ENCODE data around the gene MAN1C1.

DNA sequence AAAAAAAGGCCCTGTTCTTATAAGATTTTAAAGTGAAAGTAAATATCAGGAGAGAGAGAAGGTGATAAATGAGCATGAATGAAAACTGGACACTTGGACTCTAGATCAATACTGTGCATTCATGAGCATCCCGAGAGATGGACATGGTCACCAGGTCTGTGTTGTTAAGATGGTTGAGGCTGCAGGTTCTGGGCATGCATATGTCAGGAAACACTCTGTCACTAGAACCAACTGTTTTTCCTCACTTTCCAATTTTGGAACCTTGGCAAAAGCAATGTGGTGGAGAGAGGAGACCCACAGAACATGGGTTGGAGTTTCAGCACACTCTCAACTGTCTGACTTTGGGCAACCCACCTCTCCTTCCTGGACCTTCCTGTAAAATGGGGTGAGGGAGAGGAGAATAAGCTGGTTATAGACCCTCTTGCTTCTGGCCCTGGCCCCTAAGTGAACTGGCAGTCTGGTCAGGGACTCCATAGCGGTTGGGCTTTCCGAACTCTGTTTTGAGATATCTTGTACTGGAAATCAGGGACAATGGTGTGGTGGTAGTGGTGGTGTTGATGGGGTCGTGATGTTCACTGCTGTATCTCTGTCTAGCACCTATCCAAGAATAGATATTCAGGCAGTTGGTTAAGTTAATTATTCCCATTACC, 4.2 kb downstream of the MAN1C1 start:
- TF ChIP-seq, protein P1, sequence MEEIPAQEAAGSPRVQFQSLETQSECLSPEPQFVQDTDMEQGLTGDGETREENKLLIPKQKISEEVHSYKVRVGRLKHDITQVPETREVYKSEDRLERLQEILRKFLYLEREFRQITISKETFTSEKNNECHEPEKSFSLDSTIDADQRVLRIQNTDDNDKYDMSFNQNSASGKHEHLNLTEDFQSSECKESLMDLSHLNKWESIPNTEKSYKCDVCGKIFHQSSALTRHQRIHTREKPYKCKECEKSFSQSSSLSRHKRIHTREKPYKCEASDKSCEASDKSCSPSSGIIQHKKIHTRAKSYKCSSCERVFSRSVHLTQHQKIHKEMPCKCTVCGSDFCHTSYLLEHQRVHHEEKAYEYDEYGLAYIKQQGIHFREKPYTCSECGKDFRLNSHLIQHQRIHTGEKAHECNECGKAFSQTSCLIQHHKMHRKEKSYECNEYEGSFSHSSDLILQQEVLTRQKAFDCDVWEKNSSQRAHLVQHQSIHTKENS (CRISPR knock-in tag; IDR thresholded peaks at IDR 0.05): no peak
- no peak for TF ChIP-seq PHF8 (IDR thresholded peaks at IDR 0.05; ENCODE audit: borderline replicate concordance, low read length)
- no peak for TF ChIP-seq EZH2 (IDR thresholded peaks at IDR 0.05; ENCODE audit: borderline replicate concordance, low read depth, low read length)
- TF ChIP-seq, protein P2, sequence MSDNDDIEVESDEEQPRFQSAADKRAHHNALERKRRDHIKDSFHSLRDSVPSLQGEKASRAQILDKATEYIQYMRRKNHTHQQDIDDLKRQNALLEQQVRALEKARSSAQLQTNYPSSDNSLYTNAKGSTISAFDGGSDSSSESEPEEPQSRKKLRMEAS (CRISPR knock-in tag; IDR thresholded peaks at IDR 0.05): no peak
- TF ChIP-seq POLR3A (IDR thresholded peaks at IDR 0.05; ENCODE audit: borderline replicate concordance, extremely low read depth, insufficient read depth, insufficient read length): no peak
- TF ChIP-seq SMAD3 (CRISPR knock-in tag; conservative IDR thresholded peaks at IDR 0.05): no peak
- no peak for TF ChIP-seq PCBP1 (IDR thresholded peaks at IDR 0.05; ENCODE audit: low read depth, low read length, poor library complexity, severe bottlenecking)
- TF ChIP-seq MAZ (CRISPR knock-in tag; conservative IDR thresholded peaks at IDR 0.05 in 1 of 2, IDR thresholded peaks at IDR 0.05 in 1 of 2): no peak
- no peak for TF ChIP-seq RBM39 (optimal IDR thresholded peaks at IDR 0.05; ENCODE audit: low read depth, low read length)
- no peak for TF ChIP-seq ZZZ3 (IDR thresholded peaks at IDR 0.05)
- no peak for TF ChIP-seq ZNF239 (CRISPR knock-in tag; IDR thresholded peaks at IDR 0.05)
- TF ChIP-seq, protein P3, sequence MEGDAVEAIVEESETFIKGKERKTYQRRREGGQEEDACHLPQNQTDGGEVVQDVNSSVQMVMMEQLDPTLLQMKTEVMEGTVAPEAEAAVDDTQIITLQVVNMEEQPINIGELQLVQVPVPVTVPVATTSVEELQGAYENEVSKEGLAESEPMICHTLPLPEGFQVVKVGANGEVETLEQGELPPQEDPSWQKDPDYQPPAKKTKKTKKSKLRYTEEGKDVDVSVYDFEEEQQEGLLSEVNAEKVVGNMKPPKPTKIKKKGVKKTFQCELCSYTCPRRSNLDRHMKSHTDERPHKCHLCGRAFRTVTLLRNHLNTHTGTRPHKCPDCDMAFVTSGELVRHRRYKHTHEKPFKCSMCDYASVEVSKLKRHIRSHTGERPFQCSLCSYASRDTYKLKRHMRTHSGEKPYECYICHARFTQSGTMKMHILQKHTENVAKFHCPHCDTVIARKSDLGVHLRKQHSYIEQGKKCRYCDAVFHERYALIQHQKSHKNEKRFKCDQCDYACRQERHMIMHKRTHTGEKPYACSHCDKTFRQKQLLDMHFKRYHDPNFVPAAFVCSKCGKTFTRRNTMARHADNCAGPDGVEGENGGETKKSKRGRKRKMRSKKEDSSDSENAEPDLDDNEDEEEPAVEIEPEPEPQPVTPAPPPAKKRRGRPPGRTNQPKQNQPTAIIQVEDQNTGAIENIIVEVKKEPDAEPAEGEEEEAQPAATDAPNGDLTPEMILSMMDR (IDR thresholded peaks at IDR 0.05 in 2 of 3, conservative IDR thresholded peaks at IDR 0.05 in 1 of 3; ENCODE audit: insufficient read depth in 2 of 3, low read depth in 1 of 3, low read length in 3 of 3): no peak
- no peak for TF ChIP-seq IRF2 (CRISPR knock-in tag; IDR thresholded peaks at IDR 0.05)
- no peak for TF ChIP-seq ZFX (CRISPR knock-in tag; IDR thresholded peaks at IDR 0.05)
